ENCODE measurements around the gene PCDHGA2.
A peak's percentile ranks its signal among the peaks of the same experiment; 100 is the strongest.
"Not testable (repeated sequence)": the region's sequence is repeated elsewhere in the genome, so short reads cannot be mapped to it uniquely, and the experiment has no call there.

The PCDHGA2 gene

GRCh38 chr5:141345327-141345726, 6.8 kb downstream of the PCDHGA2 start:
- Histone ChIP-seq H3K9ac (ENCODE audit: low read depth in 1 of 2, low read length in 2 of 2) (no peak overlapping the region), H3K27ac (ENCODE audit: low read depth in 2 of 2, low read length in 2 of 2) (no peak overlapping the region), H3K27me3 (ENCODE audit: control insufficient read depth in 2 of 2, insufficient read depth in 2 of 2, low read length in 2 of 2) (no peaks in the 10 kb centered on the region), H3K36me3 (ENCODE audit: control insufficient read depth in 2 of 2, insufficient read depth in 2 of 2, low read length in 2 of 2) (no peaks in the 10 kb centered on the region), H3K4me3 (ENCODE audit: low read length in 2 of 2) (no peak overlapping the region), H3K4me1 (ENCODE audit: control insufficient read depth in 2 of 2, insufficient read depth in 2 of 2, low read length in 2 of 2) (no peaks in the 10 kb centered on the region), H3K9me3 (ENCODE audit: control insufficient read depth in 2 of 2, low read length in 2 of 2) (peaks cover 12 to 23% of the 10 kb centered on the region in 2 donors)

- peaks cover 12 to 26% of the 10 kb centered on the region in 2 donors for H3K9me3 ChIP-seq (ENCODE audit: control insufficient read depth in 2 of 2, low read length in 2 of 2)
- not testable (repeated sequence) for H3K4me1 ChIP-seq (ENCODE audit: control insufficient read depth in 2 of 2, insufficient read depth in 2 of 2, low read length in 2 of 2); H3K9ac ChIP-seq (ENCODE audit: low read depth in 1 of 2, low read length in 2 of 2); H3K4me3 ChIP-seq (ENCODE audit: low read length in 2 of 2); H3K27me3 ChIP-seq (ENCODE audit: control insufficient read depth in 2 of 2, insufficient read depth in 2 of 2, low read length in 2 of 2); H3K27ac ChIP-seq (ENCODE audit: low read depth in 2 of 2, low read length in 2 of 2); H3K36me3 ChIP-seq (ENCODE audit: control insufficient read depth in 2 of 2, insufficient read depth in 2 of 2, low read length in 2 of 2)
Measured at GRCh38 chr5:141346017-141346416, 7.5 kb downstream of the PCDHGA2 start.

GRCh38 chr5:141349917-141350619, 11.5 kb downstream of the PCDHGA2 start, which contains the start of gene PCDHGB1:
PCDHGB1 (plus strand) TSS chr5:141350099; CDS start chr5:141350261, 162 bp downstream.
- Histone ChIP-seq H3K4me3 (ENCODE audit: low read length in 2 of 2) (peak within 1 kb of the TSS in 1 of 2 donors; percentile 56), H3K9me3 (ENCODE audit: control insufficient read depth in 2 of 2, low read length in 2 of 2) (peaks cover 4 to 19% of the 10 kb centered on the region in 2 donors), H3K36me3 (ENCODE audit: control insufficient read depth in 2 of 2, insufficient read depth in 2 of 2, low read length in 2 of 2) (no peaks in the 10 kb centered on the region), H3K27ac (ENCODE audit: low read depth in 2 of 2, low read length in 2 of 2) (no peak within 1 kb of the TSS), H3K9ac (ENCODE audit: low read depth in 1 of 2, low read length in 2 of 2) (no peak within 1 kb of the TSS), H3K4me1 (ENCODE audit: control insufficient read depth in 2 of 2, insufficient read depth in 2 of 2, low read length in 2 of 2) (no peaks in the 10 kb centered on the region), H3K27me3 (ENCODE audit: control insufficient read depth in 2 of 2, insufficient read depth in 2 of 2, low read length in 2 of 2) (no peaks in the 10 kb centered on the region)

GRCh38 chr5:141351591-141351990, 13.0 kb downstream of the PCDHGA2 start:
- Histone ChIP-seq H3K9ac (ENCODE audit: low read depth in 1 of 2, low read length in 2 of 2) (no peak overlapping the region), H3K9me3 (ENCODE audit: control insufficient read depth in 2 of 2, low read length in 2 of 2) (peaks cover 3 to 22% of the 10 kb centered on the region in 2 donors), H3K27ac (ENCODE audit: low read depth in 2 of 2, low read length in 2 of 2) (no peak overlapping the region), H3K4me3 (ENCODE audit: low read length in 2 of 2) (no peak overlapping the region), H3K36me3 (ENCODE audit: control insufficient read depth in 2 of 2, insufficient read depth in 2 of 2, low read length in 2 of 2) (no peaks in the 10 kb centered on the region), H3K4me1 (ENCODE audit: control insufficient read depth in 2 of 2, insufficient read depth in 2 of 2, low read length in 2 of 2) (no peaks in the 10 kb centered on the region), H3K27me3 (ENCODE audit: control insufficient read depth in 2 of 2, insufficient read depth in 2 of 2, low read length in 2 of 2) (no peaks in the 10 kb centered on the region)

- Histone ChIP-seq H3K27ac (ENCODE audit: low read depth in 2 of 2, low read length in 2 of 2) (no peak within 1 kb of the TSS), H3K27me3 (ENCODE audit: control insufficient read depth in 2 of 2, insufficient read depth in 2 of 2, low read length in 2 of 2) (no peaks in the 10 kb centered on the region), H3K9me3 (ENCODE audit: control insufficient read depth in 2 of 2, low read length in 2 of 2) (peaks cover 3 to 22% of the 10 kb centered on the region in 2 donors), H3K9ac (ENCODE audit: low read depth in 1 of 2, low read length in 2 of 2) (no peak within 1 kb of the TSS), H3K4me3 (ENCODE audit: low read length in 2 of 2) (peak within 1 kb of the TSS in 1 of 2 donors; percentile 8), H3K4me1 (ENCODE audit: control insufficient read depth in 2 of 2, insufficient read depth in 2 of 2, low read length in 2 of 2) (no peaks in the 10 kb centered on the region), H3K36me3 (ENCODE audit: control insufficient read depth in 2 of 2, insufficient read depth in 2 of 2, low read length in 2 of 2) (no peaks in the 10 kb centered on the region)
Measured at GRCh38 chr5:141354900-141355469, 16.4 kb downstream of the PCDHGA2 start, which contains the start of gene PCDHGA4. PCDHGA4 (plus strand) TSS chr5:141355021; CDS start chr5:141355108, 87 bp downstream.

GRCh38 chr5:141355641-141356040, 17.1 kb downstream of the PCDHGA2 start:
- Histone ChIP-seq H3K9ac (ENCODE audit: low read depth in 1 of 2, low read length in 2 of 2) (no peak overlapping the region), H3K9me3 (ENCODE audit: control insufficient read depth in 2 of 2, low read length in 2 of 2) (peaks cover 3 to 23% of the 10 kb centered on the region in 2 donors), H3K36me3 (ENCODE audit: control insufficient read depth in 2 of 2, insufficient read depth in 2 of 2, low read length in 2 of 2) (no peaks in the 10 kb centered on the region), H3K4me1 (ENCODE audit: control insufficient read depth in 2 of 2, insufficient read depth in 2 of 2, low read length in 2 of 2) (no peaks in the 10 kb centered on the region), H3K27ac (ENCODE audit: low read depth in 2 of 2, low read length in 2 of 2) (no peak overlapping the region), H3K27me3 (ENCODE audit: control insufficient read depth in 2 of 2, insufficient read depth in 2 of 2, low read length in 2 of 2) (no peaks in the 10 kb centered on the region), H3K4me3 (ENCODE audit: low read length in 2 of 2) (no peak overlapping the region)

- H3K27me3 ChIP-seq (ENCODE audit: control insufficient read depth in 2 of 2, insufficient read depth in 2 of 2, low read length in 2 of 2), result no peaks in the 10 kb centered on the region
- no peak overlapping the region for H3K4me3 ChIP-seq (ENCODE audit: low read length in 2 of 2)
- H3K9ac ChIP-seq (ENCODE audit: low read depth in 1 of 2, low read length in 2 of 2), result no peak overlapping the region
- peaks cover 3 to 23% of the 10 kb centered on the region in 2 donors for H3K9me3 ChIP-seq (ENCODE audit: control insufficient read depth in 2 of 2, low read length in 2 of 2)
- no peak overlapping the region for H3K27ac ChIP-seq (ENCODE audit: low read depth in 2 of 2, low read length in 2 of 2)
- H3K4me1 ChIP-seq (ENCODE audit: control insufficient read depth in 2 of 2, insufficient read depth in 2 of 2, low read length in 2 of 2), result no peaks in the 10 kb centered on the region
- H3K36me3 ChIP-seq (ENCODE audit: control insufficient read depth in 2 of 2, insufficient read depth in 2 of 2, low read length in 2 of 2), result no peaks in the 10 kb centered on the region
Measured at GRCh38 chr5:141356133-141356532, 17.6 kb downstream of the PCDHGA2 start.

GRCh38 chr5:141356950-141357349, 18.4 kb downstream of the PCDHGA2 start:
- Histone ChIP-seq H3K4me1 (ENCODE audit: control insufficient read depth in 2 of 2, insufficient read depth in 2 of 2, low read length in 2 of 2) (no peaks in the 10 kb centered on the region), H3K27ac (ENCODE audit: low read depth in 2 of 2, low read length in 2 of 2) (no peak overlapping the region), H3K36me3 (ENCODE audit: control insufficient read depth in 2 of 2, insufficient read depth in 2 of 2, low read length in 2 of 2) (no peaks in the 10 kb centered on the region), H3K4me3 (ENCODE audit: low read length in 2 of 2) (no peak overlapping the region), H3K9ac (ENCODE audit: low read depth in 1 of 2, low read length in 2 of 2) (no peak overlapping the region), H3K9me3 (ENCODE audit: control insufficient read depth in 2 of 2, low read length in 2 of 2) (peaks cover 3 to 25% of the 10 kb centered on the region in 2 donors), H3K27me3 (ENCODE audit: control insufficient read depth in 2 of 2, insufficient read depth in 2 of 2, low read length in 2 of 2) (no peaks in the 10 kb centered on the region)

GRCh38 chr5:141359790-141360426, 21.3 kb downstream of the PCDHGA2 start, which contains the start of gene PCDHGB2:
PCDHGB2 (plus strand) TSS chr5:141359994; CDS start chr5:141360136, 142 bp downstream.
- peaks cover 17 to 29% of the 10 kb centered on the region in 2 donors for H3K9me3 ChIP-seq (ENCODE audit: control insufficient read depth in 2 of 2, low read length in 2 of 2)
- no peaks in the 10 kb centered on the region for H3K36me3 ChIP-seq (ENCODE audit: control insufficient read depth in 2 of 2, insufficient read depth in 2 of 2, low read length in 2 of 2)
- no peak within 1 kb of the TSS for H3K9ac ChIP-seq (ENCODE audit: low read depth in 1 of 2, low read length in 2 of 2)
- peak within 1 kb of the TSS; percentile 34 to 69 for H3K4me3 ChIP-seq (ENCODE audit: low read length in 2 of 2)
- H3K27me3 ChIP-seq (ENCODE audit: control insufficient read depth in 2 of 2, insufficient read depth in 2 of 2, low read length in 2 of 2), result no peaks in the 10 kb centered on the region
- no peak within 1 kb of the TSS for H3K27ac ChIP-seq (ENCODE audit: low read depth in 2 of 2, low read length in 2 of 2)
- no peaks in the 10 kb centered on the region for H3K4me1 ChIP-seq (ENCODE audit: control insufficient read depth in 2 of 2, insufficient read depth in 2 of 2, low read length in 2 of 2)

GRCh38 chr5:141360685-141361084, 22.1 kb downstream of the PCDHGA2 start:
- Histone ChIP-seq H3K27me3 (ENCODE audit: control insufficient read depth in 2 of 2, insufficient read depth in 2 of 2, low read length in 2 of 2) (peaks cover 0 to 6% of the 10 kb centered on the region in 2 donors), H3K27ac (ENCODE audit: low read depth in 2 of 2, low read length in 2 of 2) (no peak overlapping the region), H3K36me3 (ENCODE audit: control insufficient read depth in 2 of 2, insufficient read depth in 2 of 2, low read length in 2 of 2) (no peaks in the 10 kb centered on the region), H3K4me1 (ENCODE audit: control insufficient read depth in 2 of 2, insufficient read depth in 2 of 2, low read length in 2 of 2) (no peaks in the 10 kb centered on the region), H3K4me3 (ENCODE audit: low read length in 2 of 2) (no peak overlapping the region), H3K9ac (ENCODE audit: low read depth in 1 of 2, low read length in 2 of 2) (no peak overlapping the region), H3K9me3 (ENCODE audit: control insufficient read depth in 2 of 2, low read length in 2 of 2) (peaks cover 22 to 31% of the 10 kb centered on the region in 2 donors)

Data from mucosa of rectum (tissue), 2 donors.